GM18505 (cell line): ENCODE measurements around the gene PPIE.

ENCODE experiments used
- ATAC-seq: cut with Tn5 transposase; IDR thresholded peaks from one replicate; pipeline ENCODE4 v1.9.1; 2021; ENCODE audit not compliant: unreplicated experiment
- POLR2A ChIP-seq: IDR thresholded peaks from 4 replicates; pipeline ENCODE4 v1.6.1; 2011; ENCODE audit warnings: borderline replicate concordance; ENCODE audit not compliant: insufficient read depth, insufficient read length; ENCODE audit errors: extremely low read depth

PPIE gene

GRCh38 chr1:39738622-39739366 lies at the start of gene PPIE:
PPIE (plus strand) TSS chr1:39738882; CDS start chr1:39738901, 19 bp downstream.
- peak; percentile 88 for TF ChIP-seq POLR2A
- peak; percentile 82 for ATAC-seq

GRCh38 chr1:39689214-39689613 lies 49.5 kb upstream of the PPIE start:
- no peak for ATAC-seq
- TF ChIP-seq POLR2A: no peak

- TF ChIP-seq POLR2A: no peak
- no peak for ATAC-seq
These were observed 49.0 kb upstream of the PPIE start for GRCh38 chr1:39689635-39690034.

- no peak for ATAC-seq
- no peak for TF ChIP-seq POLR2A
These were observed 48.5 kb upstream of the PPIE start for GRCh38 chr1:39690225-39690624.

GRCh38 chr1:39690794-39691382 lies 47.8 kb upstream of the PPIE start:
- no peak for ATAC-seq
- TF ChIP-seq POLR2A: no peak

GRCh38 chr1:39691383-39692151 lies 47.1 kb upstream of the PPIE start, which contains the start of gene HPCAL4:
HPCAL4 (minus strand) TSS chr1:39691433; CDS start chr1:39684603, 6,830 bp downstream.
- TF ChIP-seq POLR2A: no peak
- peak; percentile 61 for ATAC-seq

GRCh38 chr1:39692152-39693074 lies 46.3 kb upstream of the PPIE start:
- ATAC-seq: no peak

GRCh38 chr1:39694026-39694425 lies 44.7 kb upstream of the PPIE start:
- TF ChIP-seq POLR2A: no peak
- ATAC-seq: no peak

More at GRCh38 chr1:39692152-39693074, 46.3 kb upstream of the PPIE start:
- no peak for TF ChIP-seq POLR2A

- ATAC-seq: no peak
- TF ChIP-seq POLR2A: no peak
These were observed 43.7 kb upstream of the PPIE start for GRCh38 chr1:39695016-39695415.

GRCh38 chr1:39696448-39696847 lies 42.2 kb upstream of the PPIE start:
- ATAC-seq: no peak
- no peak for TF ChIP-seq POLR2A

- TF ChIP-seq POLR2A: no peak
- no peak for ATAC-seq
These were observed 40.1 kb upstream of the PPIE start for GRCh38 chr1:39698568-39698967.

- TF ChIP-seq POLR2A: no peak
- no peak for ATAC-seq
These were observed 39.3 kb upstream of the PPIE start for GRCh38 chr1:39699419-39699818.
